ENCODE data around the gene KLF13.

GRCh38 chr15:31324806-31325594 lies 1.6 kb upstream of the KLF13 start:
- TF ChIP-seq CTCF (conservative IDR thresholded peaks at IDR 0.05 in 1 of 2, IDR thresholded peaks at IDR 0.05 in 1 of 2; ENCODE audit: low read depth in 1 of 2, low read length in 2 of 2) (no peak), EZH2 (IDR thresholded peaks at IDR 0.05; ENCODE audit: low read length, missing control alignments) (no peak)
